Body of pancreas (tissue), 4 donors: ENCODE data around the gene MNS1.

Experiments used
- POLR2A ChIP-seq, 3 donors: fragments of 450-650 bp; IDR thresholded peaks; one replicate each; pipeline ENCODE4 v1.6.1; 2016; ENCODE audit warnings: antibody characterized with exemption in 3 of 3, mild to moderate bottlenecking in 2 of 3
- TF ChIP-seq, protein P1 (sequence below), 7 experiments: fragments of 450-650 bp in 4 of 7; fragments of 200-600 bp in 3 of 7; sonication (generic) in 3 of 7; IDR thresholded peaks; one replicate each; pipeline ENCODE4 v1.5.1; 2016 to 2019; ENCODE audit warnings: antibody characterized with exemption in 7 of 7

DNA sequence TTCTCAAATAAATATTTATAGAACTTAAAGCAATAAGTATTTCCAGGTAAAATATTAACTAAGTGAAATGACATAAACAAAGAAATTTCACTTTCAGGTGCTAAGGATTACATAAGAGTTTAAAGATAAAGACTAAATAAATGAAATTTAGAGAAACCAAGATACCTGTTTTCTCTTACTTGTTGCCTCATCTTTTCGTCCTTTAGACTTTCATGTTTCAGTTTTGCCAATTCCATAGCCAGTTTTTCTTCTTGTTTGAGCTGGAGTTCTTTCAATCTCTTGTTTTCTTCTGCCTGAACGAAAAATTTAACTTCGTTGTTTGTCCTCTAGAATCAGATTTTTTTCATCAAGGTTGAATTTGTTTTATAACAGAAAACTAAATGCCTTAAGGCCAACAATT lies 8.7 kb downstream of the MNS1 start:
- TF ChIP-seq, protein P1, sequence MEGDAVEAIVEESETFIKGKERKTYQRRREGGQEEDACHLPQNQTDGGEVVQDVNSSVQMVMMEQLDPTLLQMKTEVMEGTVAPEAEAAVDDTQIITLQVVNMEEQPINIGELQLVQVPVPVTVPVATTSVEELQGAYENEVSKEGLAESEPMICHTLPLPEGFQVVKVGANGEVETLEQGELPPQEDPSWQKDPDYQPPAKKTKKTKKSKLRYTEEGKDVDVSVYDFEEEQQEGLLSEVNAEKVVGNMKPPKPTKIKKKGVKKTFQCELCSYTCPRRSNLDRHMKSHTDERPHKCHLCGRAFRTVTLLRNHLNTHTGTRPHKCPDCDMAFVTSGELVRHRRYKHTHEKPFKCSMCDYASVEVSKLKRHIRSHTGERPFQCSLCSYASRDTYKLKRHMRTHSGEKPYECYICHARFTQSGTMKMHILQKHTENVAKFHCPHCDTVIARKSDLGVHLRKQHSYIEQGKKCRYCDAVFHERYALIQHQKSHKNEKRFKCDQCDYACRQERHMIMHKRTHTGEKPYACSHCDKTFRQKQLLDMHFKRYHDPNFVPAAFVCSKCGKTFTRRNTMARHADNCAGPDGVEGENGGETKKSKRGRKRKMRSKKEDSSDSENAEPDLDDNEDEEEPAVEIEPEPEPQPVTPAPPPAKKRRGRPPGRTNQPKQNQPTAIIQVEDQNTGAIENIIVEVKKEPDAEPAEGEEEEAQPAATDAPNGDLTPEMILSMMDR (IDR thresholded peaks at IDR 0.05), result no peak
- TF ChIP-seq POLR2A (IDR thresholded peaks at IDR 0.05), result no peak
